Endodermal cell (in vitro differentiated cells): ENCODE results near the gene ZNF324B. TPM values are rescaled to one million over a fixed set of nuclear protein-coding genes. Genes with fewer than 3 reads are reported as not detected.

ENCODE experiments used
- DNase-seq: peaks from one replicate; pipeline ENCODE4 v3.0.0-alpha.2; 2017
- H3K27ac ChIP-seq: 2 replicates; pipeline ENCODE4 v1.5.1; 2013; ENCODE audit warnings: mild to moderate bottlenecking, low read depth, low read length, moderate library complexity
- H3K27me3 ChIP-seq: 2 replicates; pipeline ENCODE4 v1.6.1; 2013; ENCODE audit warnings: mild to moderate bottlenecking, low read length, moderate library complexity; ENCODE audit not compliant: insufficient read depth, control insufficient read depth, poor library complexity, severe bottlenecking
- H3K36me3 ChIP-seq: 2 replicates; pipeline ENCODE4 v1.7.0; 2013; ENCODE audit warnings: mild to moderate bottlenecking, low read length, moderate library complexity; ENCODE audit not compliant: control insufficient read depth, insufficient read depth
- H3K4me1 ChIP-seq: one replicate; pipeline ENCODE4 v1.7.0; 2013; ENCODE audit warnings: low read length; ENCODE audit not compliant: control insufficient read depth, insufficient read depth
- H3K4me3 ChIP-seq: 2 replicates; pipeline ENCODE4 v1.5.1; 2013; ENCODE audit warnings: mild to moderate bottlenecking, low read length, moderate library complexity
- H3K9ac ChIP-seq: 2 replicates; pipeline ENCODE4 v1.6.1; 2013; ENCODE audit warnings: mild to moderate bottlenecking, low read length, moderate library complexity; ENCODE audit not compliant: poor library complexity, severe bottlenecking; ENCODE audit errors: extremely low read depth
- H3K9me3 ChIP-seq: 2 replicates; pipeline ENCODE4 v1.6.1; 2013; ENCODE audit warnings: mild to moderate bottlenecking, low read length, moderate library complexity; ENCODE audit not compliant: control insufficient read depth
- H3K27ac Mint-ChIP-seq: 2 replicates; pipeline ENCODE4 v1.8.0; 2020; ENCODE audit warnings: mixed read lengths
- H3K27me3 Mint-ChIP-seq: 2 replicates; pipeline ENCODE4 v1.8.0; 2021; ENCODE audit warnings: mild to moderate bottlenecking, mixed read lengths; ENCODE audit not compliant: insufficient read depth
- H3K36me3 Mint-ChIP-seq: 2 replicates; pipeline ENCODE4 v1.8.0; 2020; ENCODE audit warnings: low read depth, mixed read lengths
- H3K4me1 Mint-ChIP-seq: 2 replicates; pipeline ENCODE4 v1.8.0; 2020; ENCODE audit warnings: mixed read lengths
- H3K4me3 Mint-ChIP-seq: 2 replicates; pipeline ENCODE4 v1.8.0; 2020; ENCODE audit warnings: mild to moderate bottlenecking, moderate library complexity, mixed read lengths
- H3K9me3 Mint-ChIP-seq: 2 replicates; pipeline ENCODE4 v1.8.0; 2020; ENCODE audit warnings: mild to moderate bottlenecking, mixed read lengths
- CTCF ChIP-seq: fragments of 200-600 bp; sonication (generic); conservative IDR thresholded peaks from 2 replicates; pipeline ENCODE4 v1.5.0; 2021; ENCODE audit warnings: antibody characterized with exemption, mild to moderate bottlenecking
- WGBS, 2 experiments: methylation state at CpG; one replicate each; pipeline versions ENCODE4 v1.1.5 to v1.1.7; 2013; ENCODE audit warnings: missing lambda C conversion rate in 2 of 2, mixed read lengths in 1 of 2; ENCODE audit not compliant: insufficient coverage in 1 of 2, insufficient read length in 1 of 2; 5-methylcytosine and 5-hydroxymethylcytosine counted together
- total RNA-seq, 2 donors: library from RNA; stranded (reverse); fragmentation: NEBNext Ultra II Directional in 1 of 2; extraction: Animal tissue kit (Norgen Biotek cat#: 25700) in 1 of 2; gene quantifications; 2 replicates in 1 of 2; 3 replicates in 1 of 2; pipeline ENCODE4 v1.2.1, GENCODE V29; 2021

ZNF324B gene
- total RNA-seq, 2 donors from 2014 or later, result 5.4 to 6.0 TPM

GRCh38 chr19:58406818-58407657 is 44.4 kb upstream of the ZNF324B start:
- peaks cover 8% of the 10 kb centered on the region for H3K27me3 Mint-ChIP-seq
- 89 to 99% methylated on average over 8 to 10 of the region's 10 CpGs for WGBS, 2 experiments
- H3K9me3 ChIP-seq, result no peaks in the 10 kb centered on the region
- no peaks in the 10 kb centered on the region for H3K27me3 ChIP-seq
- peak; percentile 74 for TF ChIP-seq CTCF
- H3K27ac ChIP-seq, result no peak overlapping the region
- peaks cover 6% of the 10 kb centered on the region for H3K36me3 Mint-ChIP-seq
- peak overlapping the region; percentile 77 for H3K4me3 Mint-ChIP-seq
- H3K9me3 Mint-ChIP-seq, result peaks cover 7% of the 10 kb centered on the region
- H3K36me3 ChIP-seq, result no peaks in the 10 kb centered on the region
- peak; percentile 70 for DNase-seq
- peak overlapping the region; percentile 86 for H3K9ac ChIP-seq
- H3K4me1 ChIP-seq, result no peaks in the 10 kb centered on the region
- H3K4me1 Mint-ChIP-seq, result peaks cover 17% of the 10 kb centered on the region
- H3K4me3 ChIP-seq, result peak overlapping the region; percentile 95
- H3K27ac Mint-ChIP-seq, result peak overlapping the region; percentile 93

GRCh38 chr19:58407658-58408151 is 43.7 kb upstream of the ZNF324B start:
- no peaks in the 10 kb centered on the region for H3K27me3 ChIP-seq
- H3K36me3 ChIP-seq, result no peaks in the 10 kb centered on the region
- Mint-ChIP-seq H3K27ac (peak overlapping the region; percentile 93), H3K9me3 (peaks cover 7% of the 10 kb centered on the region), H3K4me1 (peaks cover 17% of the 10 kb centered on the region), H3K36me3 (peaks cover 10% of the 10 kb centered on the region), H3K27me3 (peaks cover 8% of the 10 kb centered on the region), H3K4me3 (peak overlapping the region; percentile 77)
- peak; percentile 69 for DNase-seq
- H3K4me1 ChIP-seq, result no peaks in the 10 kb centered on the region
- H3K4me3 ChIP-seq, result peak overlapping the region; percentile 95
- H3K9ac ChIP-seq, result peak overlapping the region; percentile 86
- H3K27ac ChIP-seq, result peak overlapping the region; percentile 44
- 21 to 26% methylated on average over 14 to 22 of the region's 22 CpGs for WGBS, 2 experiments
- H3K9me3 ChIP-seq, result no peaks in the 10 kb centered on the region
- TF ChIP-seq CTCF, result no peak

GRCh38 chr19:58408152-58409009 is 43.0 kb upstream of the ZNF324B start, which contains the start of gene ZNF584:
ZNF584 (plus strand) TSS chr19:58408649; CDS start chr19:58409148, 499 bp downstream.
- Histone ChIP-seq H3K27ac (peak within 1 kb of the TSS; percentile 44), H3K9me3 (no peaks in the 10 kb centered on the region), H3K27me3 (no peaks in the 10 kb centered on the region), H3K4me1 (no peaks in the 10 kb centered on the region), H3K9ac (peak within 1 kb of the TSS; percentile 86), H3K36me3 (no peaks in the 10 kb centered on the region), H3K4me3 (peak within 1 kb of the TSS; percentile 95)
- peak within 1 kb of the TSS; percentile 93 for H3K27ac Mint-ChIP-seq
- peaks cover 12% of the 10 kb centered on the region for H3K36me3 Mint-ChIP-seq
- DNase-seq, result peak; percentile 98
- 0 to 2% methylated on average over 19 to 100 of the region's 100 CpGs for WGBS, 2 experiments
- H3K4me1 Mint-ChIP-seq, result peaks cover 17% of the 10 kb centered on the region
- H3K4me3 Mint-ChIP-seq, result peak within 1 kb of the TSS; percentile 77
- peaks cover 8% of the 10 kb centered on the region for H3K27me3 Mint-ChIP-seq
- H3K9me3 Mint-ChIP-seq, result peaks cover 7% of the 10 kb centered on the region
- no peak for TF ChIP-seq CTCF
